Measurements from ENCODE around the gene SND1. TPM values are rescaled to one million over a fixed set of nuclear protein-coding genes. Genes with fewer than 3 reads are reported as not detected.
A peak's percentile ranks its signal among the peaks of the same experiment; 100 is the strongest.

SND1 gene
- total and polyA plus RNA-seq, 5 experiments from 2014 or later, result 80.1 to 105 (median 86.0) TPM

DNA sequence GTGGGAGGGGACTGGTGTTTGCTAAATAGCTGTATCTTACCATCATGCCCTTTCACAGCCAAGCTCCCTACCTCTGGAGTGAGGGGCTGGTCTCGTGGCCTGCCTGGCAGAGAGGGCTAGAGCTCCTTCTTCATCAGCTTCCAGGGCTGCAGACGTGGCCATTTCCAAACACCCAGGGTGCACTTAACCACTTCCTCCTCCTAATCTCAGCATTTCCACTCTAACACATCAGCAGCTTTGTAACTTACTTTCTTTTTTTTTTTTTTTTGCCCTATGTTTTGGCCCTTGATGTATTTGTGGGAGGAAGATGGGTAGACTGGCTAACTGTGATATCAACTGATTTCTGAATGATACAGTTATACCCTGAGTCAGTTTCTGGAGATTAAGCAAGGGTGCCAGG is 351.8 kb downstream of the SND1 start:
- ATAC-seq, result no peak
- no peaks in the 10 kb centered on the region for H3K27me3 Mint-ChIP-seq
- peak in 1 of 10 donors; percentile 13 for DNase-seq
- H3K27ac Mint-ChIP-seq, result peak overlapping the region in 2 of 10 donors; percentile 7 to 20
- no peaks in the 10 kb centered on the region for H3K9me3 Mint-ChIP-seq
- H3K36me3 Mint-ChIP-seq, result peaks cover 0 to 12% (median 0%) of the 10 kb centered on the region in 3 donors
- POLR2A ChIA-PET, result interaction anchor here (0.6 kb wide), 1 partner anchor 56 kb away, joined by 3 read pairs; no protein-coding TSS in a partner anchor
- H3K4me1 Mint-ChIP-seq, result peaks cover 6 to 52% (median 32%) of the 10 kb centered on the region in 4 donors
- H3K4me3 Mint-ChIP-seq, result peak overlapping the region in 1 of 10 donors; percentile 29

GRCh38 chr7:128004623-128005022 is 352.6 kb downstream of the SND1 start:
- POLR2A ChIA-PET, result interaction anchor here (0.6 kb wide), 1 partner anchor 44 kb away, joined by 6 read pairs; no protein-coding TSS in a partner anchor
- no peaks in the 10 kb centered on the region for H3K27me3 Mint-ChIP-seq
- no peak for DNase-seq
- no peaks in the 10 kb centered on the region for H3K9me3 Mint-ChIP-seq
- peaks cover 6 to 47% (median 32%) of the 10 kb centered on the region in 4 donors for H3K4me1 Mint-ChIP-seq
- H3K4me3 Mint-ChIP-seq, result no peak overlapping the region
- peaks cover 0 to 12% (median 0%) of the 10 kb centered on the region in 3 donors for H3K36me3 Mint-ChIP-seq
- ATAC-seq, result no peak
- no peak overlapping the region for H3K27ac Mint-ChIP-seq

- no peak for DNase-seq
- Mint-ChIP-seq H3K4me3 (no peak overlapping the region), H3K9me3 (no peaks in the 10 kb centered on the region), H3K36me3 (peaks cover 0 to 17% (median 1%) of the 10 kb centered on the region in 3 donors), H3K27me3 (no peaks in the 10 kb centered on the region), H3K4me1 (peaks cover 6 to 43% (median 32%) of the 10 kb centered on the region in 4 donors), H3K27ac (no peak overlapping the region)
- POLR2A ChIA-PET, result interaction anchor here (0.6 kb wide), 1 partner anchor 43 kb away, joined by 6 read pairs; no protein-coding TSS in a partner anchor
- ATAC-seq, result no peak
Measured at GRCh38 chr7:128005117-128005516, 353.1 kb downstream of the SND1 start.

DNA sequence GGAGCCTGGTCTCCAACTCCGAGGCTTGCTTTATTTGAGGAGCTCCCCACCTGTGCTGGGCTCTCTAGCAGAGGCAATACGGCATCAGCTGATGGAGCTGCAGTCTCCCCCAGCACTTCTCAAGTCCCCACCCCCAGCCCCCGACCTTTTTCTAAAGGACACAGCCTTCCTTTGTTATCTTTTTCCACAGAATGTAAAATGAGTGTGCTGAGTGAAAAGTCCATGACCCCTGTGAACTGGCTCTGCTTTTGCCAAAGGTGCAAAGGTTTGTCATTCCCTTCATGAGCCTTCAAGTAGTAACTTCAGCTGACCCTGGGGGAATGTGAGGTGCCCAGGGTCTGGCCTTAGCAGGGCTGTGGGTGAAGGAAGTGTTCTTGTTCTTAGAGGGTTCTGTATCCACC is 353.8 kb downstream of the SND1 start:
- no peaks in the 10 kb centered on the region for H3K27me3 Mint-ChIP-seq
- H3K4me3 Mint-ChIP-seq, result no peak overlapping the region
- H3K36me3 Mint-ChIP-seq, result peaks cover 0 to 17% (median 4%) of the 10 kb centered on the region in 3 donors
- DNase-seq (no peak), ATAC-seq (no peak)
- H3K4me1 Mint-ChIP-seq, result peaks cover 6 to 43% (median 32%) of the 10 kb centered on the region in 4 donors
- H3K9me3 Mint-ChIP-seq, result no peaks in the 10 kb centered on the region
- H3K27ac Mint-ChIP-seq, result no peak overlapping the region
- POLR2A ChIA-PET, result no interaction called here

- POLR2A ChIA-PET, result no interaction called here
- Mint-ChIP-seq H3K36me3 (peaks cover 0 to 15% (median 7%) of the 10 kb centered on the region in 3 donors), H3K27ac (no peak overlapping the region), H3K4me1 (peaks cover 6 to 42% (median 32%) of the 10 kb centered on the region in 4 donors), H3K27me3 (peaks cover 0 to 2% (median 0%) of the 10 kb centered on the region in 5 donors), H3K4me3 (no peak overlapping the region), H3K9me3 (no peaks in the 10 kb centered on the region)
- ATAC-seq (no peak), DNase-seq (no peak)
Measured at GRCh38 chr7:128006550-128007302, 354.7 kb downstream of the SND1 start.

DNA sequence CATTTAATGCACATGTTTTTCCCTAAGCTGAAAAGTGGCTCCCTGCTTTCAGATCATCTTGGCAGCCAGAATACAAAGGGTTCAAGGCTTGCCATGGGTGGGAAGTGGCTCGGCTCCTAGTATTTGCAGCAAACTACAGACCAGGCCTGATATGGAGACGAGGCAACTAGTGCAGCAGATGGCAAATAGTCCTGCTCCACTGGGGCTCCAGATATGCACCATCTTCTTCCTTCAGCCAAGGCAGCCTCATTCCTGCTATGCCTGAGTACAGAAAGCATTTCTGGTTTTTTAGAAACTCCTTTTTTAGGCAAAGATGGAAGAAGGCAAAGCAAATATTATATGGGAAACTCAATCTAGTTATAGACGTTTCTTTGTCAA is 355.3 kb downstream of the SND1 start:
- Mint-ChIP-seq H3K36me3 (peaks cover 0 to 18% (median 7%) of the 10 kb centered on the region in 3 donors), H3K9me3 (no peaks in the 10 kb centered on the region), H3K4me3 (no peak overlapping the region), H3K4me1 (peaks cover 6 to 37% (median 30%) of the 10 kb centered on the region in 4 donors), H3K27me3 (peaks cover 0 to 2% (median 0%) of the 10 kb centered on the region in 5 donors), H3K27ac (no peak overlapping the region)
- no peak for ATAC-seq
- DNase-seq, result no peak
- POLR2A ChIA-PET, result no interaction called here

GRCh38 chr7:128008141-128008540 is 356.1 kb downstream of the SND1 start:
- peaks cover 3 to 28% (median 21%) of the 10 kb centered on the region in 4 donors for H3K4me1 Mint-ChIP-seq
- H3K27me3 Mint-ChIP-seq, result peaks cover 0 to 2% (median 0%) of the 10 kb centered on the region in 5 donors
- ATAC-seq (no peak), DNase-seq (no peak)
- H3K4me3 Mint-ChIP-seq, result no peak overlapping the region
- POLR2A ChIA-PET, result no interaction called here
- H3K9me3 Mint-ChIP-seq, result no peaks in the 10 kb centered on the region
- peaks cover 0 to 22% (median 9%) of the 10 kb centered on the region in 3 donors for H3K36me3 Mint-ChIP-seq
- H3K27ac Mint-ChIP-seq, result no peak overlapping the region

DNA sequence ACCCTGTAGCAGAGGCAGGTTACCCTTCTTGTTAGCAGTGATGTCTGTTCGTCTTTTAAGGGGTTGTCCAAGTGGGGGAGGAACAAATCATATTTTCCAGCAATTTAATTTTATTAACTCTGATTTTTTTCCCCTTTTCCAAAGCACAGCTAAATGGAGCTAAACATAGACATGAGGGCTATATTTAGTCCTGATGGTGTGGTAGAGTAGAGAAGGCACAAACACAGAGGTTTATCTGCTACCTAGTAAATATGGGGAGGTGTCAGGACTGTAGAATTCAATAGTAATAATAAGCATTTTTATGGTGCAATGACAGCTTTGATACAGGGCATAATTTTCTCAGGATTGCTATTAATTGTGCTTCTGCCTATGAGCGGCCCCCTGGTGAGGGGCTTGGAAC is 356.8 kb downstream of the SND1 start:
- POLR2A ChIA-PET, result no interaction called here
- peaks cover 0 to 2% (median 0%) of the 10 kb centered on the region in 5 donors for H3K27me3 Mint-ChIP-seq

DNA sequence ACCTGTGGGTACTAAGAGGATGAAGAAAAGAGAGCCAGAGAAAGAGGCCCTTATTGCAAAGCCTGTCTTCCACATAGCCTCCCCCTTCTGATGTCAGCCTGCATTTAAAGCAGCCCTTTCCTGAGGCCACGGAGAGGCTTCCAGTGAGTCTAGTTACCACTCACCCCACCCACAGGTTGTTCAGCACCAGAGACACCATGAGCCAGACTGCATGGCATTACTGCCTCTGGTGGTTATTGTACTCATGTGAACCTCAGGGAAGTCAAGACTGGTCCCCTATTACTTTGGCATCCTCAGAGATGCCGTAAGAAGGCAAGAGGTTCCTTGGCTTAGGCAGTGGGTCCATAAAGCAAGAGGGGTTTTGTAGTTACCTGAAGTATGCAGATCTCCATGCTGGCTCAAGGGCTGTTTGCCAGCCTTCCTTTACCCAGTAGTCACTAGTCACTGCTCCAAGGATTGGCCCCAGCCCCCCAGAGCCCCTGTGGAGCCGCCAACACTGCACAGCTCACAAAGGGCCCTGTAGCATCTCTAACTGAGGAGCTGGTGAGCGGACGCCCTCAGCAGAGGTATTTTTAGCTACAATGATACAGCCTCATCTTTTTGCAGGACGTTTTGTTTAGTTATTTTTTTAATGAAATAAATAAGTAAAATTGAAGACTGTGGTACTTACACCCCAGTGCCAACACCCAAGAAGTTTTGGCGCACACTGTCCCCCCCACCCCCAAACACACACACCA is 358.6 kb downstream of the SND1 start:
- POLR2A ChIA-PET, result no interaction called here
- peak overlapping the region in 2 of 10 donors; percentile 5 to 40 for H3K27ac Mint-ChIP-seq
- no peak for ATAC-seq

More for the DNA sequence above, 356.8 kb downstream of the SND1 start:
- Mint-ChIP-seq H3K9me3 (no peaks in the 10 kb centered on the region), H3K36me3 (peaks cover 0 to 24% (median 9%) of the 10 kb centered on the region in 3 donors), H3K27ac (no peak overlapping the region), H3K4me3 (no peak overlapping the region), H3K4me1 (peaks cover 2 to 22% (median 15%) of the 10 kb centered on the region in 4 donors)
- ATAC-seq (no peak), DNase-seq (no peak)

DNA sequence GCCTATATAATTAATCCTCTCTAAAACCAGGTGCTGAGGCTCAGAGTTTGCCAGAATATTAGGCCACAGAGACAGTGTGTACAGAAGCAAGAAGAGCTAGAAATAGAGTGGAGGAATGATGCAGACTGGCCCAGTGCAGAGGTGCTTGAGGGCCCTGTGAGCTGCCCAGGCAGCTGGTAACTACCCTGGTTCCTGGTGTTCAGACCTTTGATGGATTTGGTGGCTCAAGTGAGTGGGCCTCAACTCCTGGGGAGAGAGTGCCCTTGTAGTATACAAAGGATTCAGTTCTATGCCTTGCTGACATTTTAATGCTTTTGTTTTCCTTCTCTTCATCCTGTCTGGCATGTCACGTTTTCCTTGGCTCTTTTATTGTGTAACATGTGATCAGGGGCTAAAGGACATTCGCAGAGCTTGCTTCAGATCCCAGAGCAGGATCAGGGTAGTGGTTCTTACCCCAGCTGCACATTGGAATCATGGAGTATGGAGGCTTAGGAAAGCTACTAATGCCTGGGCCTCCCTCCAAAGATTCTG is 359.2 kb downstream of the SND1 start:
- no peak for ATAC-seq
- H3K27me3 Mint-ChIP-seq, result peaks cover 0 to 2% (median 0%) of the 10 kb centered on the region in 5 donors
- no peak overlapping the region for H3K4me3 Mint-ChIP-seq
- POLR2A ChIA-PET, result no interaction called here
- H3K4me1 Mint-ChIP-seq, result peaks cover 0 to 5% (median under 1%) of the 10 kb centered on the region in 4 donors
- DNase-seq, result no peak
- H3K36me3 Mint-ChIP-seq, result peaks cover 0 to 26% (median 9%) of the 10 kb centered on the region in 3 donors
- H3K9me3 Mint-ChIP-seq, result no peaks in the 10 kb centered on the region
- H3K27ac Mint-ChIP-seq, result no peak overlapping the region

More for the DNA sequence above, 358.6 kb downstream of the SND1 start:
- H3K9me3 Mint-ChIP-seq, result no peaks in the 10 kb centered on the region
- peak overlapping the region in 1 of 10 donors; percentile 7 for H3K4me3 Mint-ChIP-seq
- peaks cover 0 to 2% (median 0%) of the 10 kb centered on the region in 5 donors for H3K27me3 Mint-ChIP-seq
- peaks cover 0 to 26% (median 9%) of the 10 kb centered on the region in 3 donors for H3K36me3 Mint-ChIP-seq
- DNase-seq, result no peak
- peaks cover 0 to 5% (median 5%) of the 10 kb centered on the region in 4 donors for H3K4me1 Mint-ChIP-seq

DNA sequence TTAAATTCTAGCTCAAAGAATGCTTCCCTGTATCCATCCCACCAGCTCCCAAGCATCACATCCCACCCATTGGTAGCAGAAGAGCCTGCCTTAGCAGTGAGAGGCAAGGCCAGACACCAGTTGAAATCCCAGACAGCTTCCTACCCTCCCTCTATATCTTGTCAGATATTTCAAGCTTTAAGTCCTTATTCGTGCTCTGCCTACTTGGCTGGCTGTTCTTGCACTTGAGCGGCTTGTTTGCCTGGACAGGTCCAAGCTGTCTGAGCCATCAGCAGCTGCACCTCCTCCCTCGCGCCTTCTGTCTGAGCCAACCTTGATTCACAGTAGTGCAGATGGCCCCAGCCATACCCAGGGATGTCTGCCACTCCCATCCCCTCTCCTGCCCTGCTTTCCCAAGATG is 362.8 kb downstream of the SND1 start:
- POLR2A ChIA-PET, result no interaction called here
- H3K36me3 Mint-ChIP-seq, result peaks cover 0 to 20% (median 12%) of the 10 kb centered on the region in 3 donors
- peaks cover 0 to 6% (median 0%) of the 10 kb centered on the region in 4 donors for H3K4me1 Mint-ChIP-seq
- DNase-seq, result no peak
- no peaks in the 10 kb centered on the region for H3K9me3 Mint-ChIP-seq
- H3K27ac Mint-ChIP-seq, result no peak overlapping the region
- H3K27me3 Mint-ChIP-seq, result peaks cover 0 to 2% (median 0%) of the 10 kb centered on the region in 5 donors
- no peak overlapping the region for H3K4me3 Mint-ChIP-seq
- ATAC-seq, result no peak

DNA sequence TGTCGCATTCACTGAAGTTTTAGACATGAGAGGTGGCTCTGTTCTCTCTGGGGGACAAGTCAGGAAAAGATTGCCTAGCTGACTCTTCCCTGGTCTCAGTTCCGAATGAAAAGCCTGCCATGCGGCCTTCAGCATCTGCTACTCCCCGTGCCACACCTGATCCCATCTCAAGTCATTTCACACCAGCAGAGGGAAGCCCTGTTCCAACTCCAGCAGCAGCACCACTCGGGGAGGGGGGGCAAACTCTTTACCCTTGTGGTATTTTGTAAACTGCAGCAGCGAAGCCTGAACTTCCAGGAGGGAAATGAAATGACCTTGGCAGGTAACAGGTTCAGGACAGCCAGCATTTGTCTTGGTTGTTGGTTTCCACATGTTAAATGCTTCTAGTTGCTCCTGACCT is 365.5 kb downstream of the SND1 start:
- Mint-ChIP-seq H3K4me1 (peaks cover 0 to 6% (median 2%) of the 10 kb centered on the region in 4 donors), H3K36me3 (peaks cover 0 to 20% (median 10%) of the 10 kb centered on the region in 3 donors), H3K9me3 (no peaks in the 10 kb centered on the region), H3K27ac (no peak overlapping the region), H3K27me3 (no peaks in the 10 kb centered on the region), H3K4me3 (no peak overlapping the region)
- POLR2A ChIA-PET, result no interaction called here
- no peak for ATAC-seq
- DNase-seq, result no peak

All from naive thymus-derived CD8-positive, alpha-beta T cell (primary cell).